CD4-positive, alpha-beta T cell treated with Interleukin-2 at 100 ng/mL for 4 hours (primary cell): Measurements from ENCODE around the gene DGCR8.

ENCODE experiments used
- DNase-seq: peaks from one replicate; pipeline ENCODE4 v3.0.0-alpha.2; 2020; ENCODE audit warnings: low spot score

DGCR8 gene

GRCh38 chr22:20052309-20053259, 27.5 kb upstream of the DGCR8 start:
- DNase-seq = no peak

DNA sequence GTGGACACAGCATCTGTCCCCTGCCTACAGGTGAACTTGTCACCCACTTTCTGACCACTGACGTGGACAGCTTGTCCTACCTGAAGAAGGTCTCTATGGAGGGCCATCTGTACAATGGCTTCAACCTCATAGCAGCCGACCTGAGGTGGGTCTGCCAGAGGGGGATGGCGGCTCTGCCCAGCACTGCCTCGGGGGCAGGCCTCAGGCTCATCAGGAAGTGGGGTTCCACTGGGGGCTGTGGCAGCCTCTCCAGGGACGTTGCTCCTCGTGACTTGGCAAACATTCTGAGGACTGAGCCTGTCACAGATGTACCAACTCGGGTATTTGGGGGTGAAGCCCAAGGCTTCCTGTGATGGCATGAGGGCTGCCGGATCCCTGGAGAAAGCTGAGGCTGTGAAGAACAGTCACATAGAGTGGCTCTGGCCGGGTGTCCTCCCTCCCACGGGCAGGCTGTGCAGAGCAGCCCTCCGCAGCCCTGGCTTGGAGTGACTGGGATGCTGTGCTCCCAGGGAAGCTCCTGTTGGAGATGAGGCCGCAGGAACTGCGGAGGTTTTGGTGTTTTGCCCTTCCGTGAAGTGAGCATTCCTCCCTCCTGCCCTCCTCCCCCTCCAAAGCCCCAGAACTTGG, 26.5 kb upstream of the DGCR8 start:
- DNase-seq = no peak

GRCh38 chr22:20054034-20054427, 26.0 kb upstream of the DGCR8 start:
- no peak for DNase-seq

- no peak for DNase-seq
Observed at GRCh38 chr22:20054485-20054884, 25.6 kb upstream of the DGCR8 start.

GRCh38 chr22:20055144-20055543, 24.9 kb upstream of the DGCR8 start:
- DNase-seq = no peak

DNA sequence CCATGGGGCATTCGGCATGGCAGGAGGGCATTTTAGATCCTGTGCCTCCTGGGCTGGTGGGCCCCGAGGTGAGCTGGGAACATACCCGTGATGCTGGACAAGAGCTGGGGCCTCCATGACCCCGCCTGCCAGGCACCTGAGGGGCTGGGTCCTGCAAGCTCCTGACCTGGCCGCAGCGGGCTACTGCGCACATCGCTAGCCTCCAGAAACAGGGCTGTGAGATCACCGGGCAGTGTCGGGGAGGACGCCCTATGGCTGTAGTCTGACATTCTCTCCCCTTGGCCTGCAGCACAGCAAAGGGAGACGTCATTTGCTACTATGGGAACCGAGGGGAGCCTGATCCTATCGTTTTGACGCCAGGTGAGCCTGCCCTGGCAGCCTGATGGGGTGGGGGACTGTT, 24.4 kb upstream of the DGCR8 start:
- no peak for DNase-seq

- no peak for DNase-seq
Observed at GRCh38 chr22:20056161-20056560, 23.9 kb upstream of the DGCR8 start.

DNA sequence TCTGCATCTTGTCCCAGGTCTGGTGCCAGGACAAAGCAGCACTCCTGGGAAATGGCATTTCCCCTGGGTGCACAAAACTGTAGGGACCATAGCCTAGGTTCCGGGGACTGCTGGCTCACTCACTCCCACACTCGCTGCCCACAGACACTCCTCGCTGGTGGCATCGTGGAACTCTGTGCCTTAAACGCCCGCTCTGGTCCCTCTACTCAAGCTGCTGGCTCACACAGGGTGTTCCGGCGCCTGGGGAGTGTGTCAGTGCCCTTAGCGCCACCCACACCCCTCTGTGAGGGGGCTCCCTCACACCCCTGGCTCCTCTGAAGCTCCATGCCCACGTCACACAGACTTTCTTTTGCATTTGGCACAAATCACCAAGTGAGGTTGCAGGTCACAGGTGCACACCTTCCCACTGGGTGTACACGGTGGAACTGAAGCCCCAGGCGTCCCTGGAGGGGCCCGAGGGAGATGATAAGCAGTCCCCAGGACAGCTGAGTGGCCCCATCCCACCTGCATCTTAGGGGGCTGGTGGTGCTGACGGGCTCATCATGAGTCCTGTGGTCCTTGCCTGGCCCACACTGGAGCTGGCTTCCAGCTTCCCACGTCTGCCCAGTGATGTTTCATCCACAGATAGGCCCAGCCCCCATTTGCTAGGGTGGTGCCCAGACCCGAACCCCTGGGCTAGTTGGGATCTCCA, 23.2 kb upstream of the DGCR8 start:
- DNase-seq = no peak

DNA sequence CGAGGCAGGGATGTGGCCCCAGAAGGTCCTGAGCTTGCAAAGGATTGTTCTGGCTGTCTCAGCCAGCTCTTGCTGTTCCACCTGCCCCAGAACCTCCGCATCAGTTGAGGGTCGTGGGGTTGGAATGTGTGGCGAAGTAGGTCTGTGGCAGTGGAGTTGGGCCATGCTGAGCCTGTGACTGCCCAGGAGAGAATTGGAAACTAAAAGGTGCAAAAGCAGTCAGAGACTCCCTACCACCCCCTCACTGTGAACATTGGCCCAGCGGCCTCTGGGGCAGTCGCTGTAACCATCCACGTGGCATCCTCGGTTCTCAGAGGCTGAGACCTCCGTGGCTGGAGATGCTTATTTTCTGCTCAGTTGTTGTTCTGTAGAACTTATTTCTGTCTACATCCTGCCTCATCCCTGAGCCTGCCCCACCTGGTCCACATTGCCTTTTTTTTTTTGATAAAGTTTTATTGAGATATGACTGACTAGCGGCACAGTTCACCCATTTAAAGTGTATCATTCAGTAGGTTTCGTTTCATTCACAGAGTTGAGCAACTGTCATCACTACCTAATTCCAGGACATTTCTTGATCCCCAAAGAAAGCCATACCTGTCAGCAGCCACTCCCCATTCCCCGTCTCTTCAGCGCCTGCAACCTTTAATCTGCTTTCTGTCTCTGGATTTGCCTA, 22.3 kb upstream of the DGCR8 start:
- no peak for DNase-seq

DNA sequence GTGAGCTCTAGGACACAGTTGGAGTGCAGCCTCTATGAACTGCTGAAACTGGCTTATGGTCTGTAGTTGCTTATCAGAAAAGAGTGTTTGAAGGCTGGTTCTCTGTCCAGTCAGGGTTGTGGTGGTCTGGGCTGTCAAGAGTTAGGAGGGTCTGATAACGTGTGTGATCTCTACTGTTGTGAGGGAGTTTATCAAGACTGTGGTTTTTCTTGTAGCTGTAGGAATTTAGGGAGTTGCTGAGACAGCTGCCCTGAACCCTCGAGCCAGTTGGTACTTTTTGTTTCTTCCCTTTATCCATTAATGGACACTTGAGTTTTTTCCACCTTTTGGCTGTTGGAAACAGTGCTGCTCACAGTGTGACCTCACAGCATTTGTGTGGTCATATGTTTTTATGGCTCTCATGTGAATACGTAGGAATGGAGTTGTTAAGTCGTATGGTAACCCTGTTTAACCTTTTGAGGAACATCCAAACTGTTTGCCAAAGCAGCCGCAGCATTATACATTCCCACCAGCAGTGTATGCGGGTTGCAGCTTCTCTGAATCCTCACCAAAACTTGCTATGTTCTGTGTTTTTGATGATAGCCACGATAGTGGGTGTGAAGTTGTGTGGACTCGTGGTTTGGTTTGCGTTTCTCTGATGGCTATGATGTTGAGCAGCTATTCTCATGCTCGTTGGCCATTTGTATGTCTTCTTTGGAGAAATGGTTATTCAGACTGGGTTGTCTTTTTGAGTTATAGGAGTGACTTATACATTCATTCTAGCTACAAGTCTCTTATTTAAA, 20.9 kb upstream of the DGCR8 start:
- no peak for DNase-seq

GRCh38 chr22:20060700-20061480, 19.2 kb upstream of the DGCR8 start:
- no peak for DNase-seq

GRCh38 chr22:20061481-20061861, 18.6 kb upstream of the DGCR8 start:
- no peak for DNase-seq

DNA sequence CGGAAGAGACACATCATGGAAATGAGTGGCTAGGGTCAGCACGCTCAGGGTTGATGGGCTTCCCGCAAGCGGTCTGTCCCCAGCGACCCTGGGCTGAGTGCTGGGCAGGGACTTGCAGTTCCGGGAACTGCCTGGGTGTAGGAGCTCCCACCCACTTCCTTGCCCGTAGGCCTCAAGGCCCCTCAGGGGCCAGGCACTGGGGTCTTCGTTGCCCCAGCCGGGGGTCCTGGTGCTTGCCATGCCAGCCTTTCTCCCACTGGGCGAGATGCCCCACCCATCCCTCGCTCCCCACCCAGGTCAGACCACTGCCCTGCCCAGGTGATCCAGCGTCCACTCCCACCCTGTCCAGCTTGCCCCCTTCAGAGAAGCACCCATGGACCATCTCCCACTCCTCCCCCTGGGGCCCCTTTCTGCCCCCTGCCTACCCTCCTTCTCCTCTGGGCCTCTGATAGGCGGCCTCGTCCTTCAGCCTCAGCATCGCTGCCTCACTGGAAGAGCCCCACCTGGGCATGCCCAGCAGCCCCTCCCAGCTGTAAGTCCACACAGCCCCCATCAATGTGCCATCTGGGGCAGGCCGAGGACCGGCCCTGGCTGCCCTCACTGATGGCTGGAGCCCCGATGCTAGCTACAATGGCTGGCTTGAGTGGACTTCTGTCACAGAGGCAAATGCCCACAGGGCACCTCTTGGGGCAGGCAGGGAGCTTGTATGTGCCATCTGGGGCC, 17.8 kb upstream of the DGCR8 start:
- no peak for DNase-seq

GRCh38 chr22:20062766-20063083, 17.3 kb upstream of the DGCR8 start:
- no peak for DNase-seq

- DNase-seq = no peak
Observed at GRCh38 chr22:20063271-20064139, 16.5 kb upstream of the DGCR8 start.

DNA sequence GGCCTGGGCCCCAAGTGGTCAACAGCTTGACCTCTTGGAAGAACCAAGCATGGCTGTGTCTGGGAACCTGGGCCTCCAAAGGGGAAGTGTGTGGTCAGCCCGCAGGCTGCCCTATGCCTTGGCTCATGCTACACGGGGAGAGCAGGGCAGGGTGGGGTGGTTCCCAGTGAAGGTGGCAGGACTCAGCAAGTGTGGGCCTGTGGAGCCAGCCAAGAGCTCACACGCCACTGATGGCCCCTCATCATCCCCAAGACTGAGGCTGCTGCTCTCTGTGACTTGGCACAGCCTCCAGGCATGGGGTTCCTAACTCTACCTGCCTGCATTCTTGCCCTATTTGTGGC, 15.9 kb upstream of the DGCR8 start:
- no peak for DNase-seq

DNA sequence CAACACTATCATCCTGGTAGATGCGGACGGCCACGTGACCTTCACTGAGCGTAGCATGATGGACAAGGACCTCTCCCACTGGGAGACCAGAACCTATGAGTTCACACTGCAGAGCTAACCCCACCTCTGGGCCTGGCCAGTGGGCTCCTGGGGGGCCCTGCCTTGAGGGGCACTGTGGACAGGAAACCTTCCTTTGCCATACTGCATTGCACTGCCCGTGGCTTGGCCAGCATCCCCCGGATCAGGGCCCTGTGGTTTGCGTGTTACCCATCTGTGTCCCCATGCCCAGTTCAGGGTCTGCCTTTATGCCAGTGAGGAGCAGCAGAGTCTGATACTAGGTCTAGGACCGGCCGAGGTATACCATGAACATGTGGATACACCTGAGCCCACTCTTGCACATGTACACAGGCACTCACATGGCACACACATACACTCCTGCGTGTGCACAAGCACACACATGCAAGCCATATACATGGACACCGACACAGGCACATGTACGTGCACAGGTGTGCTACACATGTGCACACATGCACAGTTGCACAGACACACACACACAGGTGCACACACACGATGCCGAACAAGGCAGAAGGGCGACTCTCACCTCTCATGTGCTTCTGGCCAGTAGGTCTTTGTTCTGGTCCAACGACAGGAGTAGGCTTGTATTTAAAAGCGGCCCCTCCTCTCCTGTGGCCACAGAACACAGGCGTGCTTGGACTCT, 15.3 kb upstream of the DGCR8 start:
- no peak for DNase-seq

DNA sequence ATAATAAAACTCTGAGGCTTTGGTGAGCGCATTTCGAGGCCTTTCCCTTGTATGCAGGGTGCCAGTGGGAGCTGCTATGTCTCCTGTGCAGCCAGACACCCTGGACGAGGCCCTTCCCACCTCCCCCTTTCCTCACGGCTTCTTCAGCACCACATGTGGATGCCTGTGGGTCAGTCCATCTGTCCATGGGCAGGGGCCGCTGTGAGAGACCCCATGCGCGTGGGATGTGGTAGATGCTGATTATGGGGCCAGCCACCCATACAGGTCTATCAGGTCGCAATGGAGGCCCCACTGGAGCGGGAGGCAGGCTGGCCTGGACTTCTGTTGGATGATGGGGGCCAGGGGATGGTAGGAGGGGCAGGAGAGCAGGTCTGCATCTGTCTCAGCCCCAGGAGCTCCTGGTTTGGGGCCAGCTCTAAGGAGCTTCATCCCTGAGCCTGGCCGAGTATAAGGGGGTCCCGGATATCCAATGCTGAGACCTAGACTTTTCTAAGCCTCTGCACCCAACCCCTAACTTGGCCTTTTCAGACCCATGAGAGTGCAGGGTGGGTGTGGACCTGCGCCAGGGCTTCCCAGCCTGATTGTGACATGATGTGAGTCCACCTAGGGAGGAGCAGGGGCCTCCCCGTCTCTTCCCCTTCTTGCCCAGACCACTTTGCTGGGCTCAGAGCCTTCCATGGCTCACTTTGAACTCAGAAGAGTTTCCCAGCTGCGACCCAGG, 14.0 kb upstream of the DGCR8 start:
- DNase-seq = no peak
